ENCODE measurements around the gene PPFIBP1.
A peak's percentile ranks its signal among the peaks of the same experiment; 100 is the strongest.
"Not testable (repeated sequence)": the region's sequence is repeated elsewhere in the genome, so short reads cannot be mapped to it uniquely, and the experiment has no call there.

PPFIBP1 gene

DNA sequence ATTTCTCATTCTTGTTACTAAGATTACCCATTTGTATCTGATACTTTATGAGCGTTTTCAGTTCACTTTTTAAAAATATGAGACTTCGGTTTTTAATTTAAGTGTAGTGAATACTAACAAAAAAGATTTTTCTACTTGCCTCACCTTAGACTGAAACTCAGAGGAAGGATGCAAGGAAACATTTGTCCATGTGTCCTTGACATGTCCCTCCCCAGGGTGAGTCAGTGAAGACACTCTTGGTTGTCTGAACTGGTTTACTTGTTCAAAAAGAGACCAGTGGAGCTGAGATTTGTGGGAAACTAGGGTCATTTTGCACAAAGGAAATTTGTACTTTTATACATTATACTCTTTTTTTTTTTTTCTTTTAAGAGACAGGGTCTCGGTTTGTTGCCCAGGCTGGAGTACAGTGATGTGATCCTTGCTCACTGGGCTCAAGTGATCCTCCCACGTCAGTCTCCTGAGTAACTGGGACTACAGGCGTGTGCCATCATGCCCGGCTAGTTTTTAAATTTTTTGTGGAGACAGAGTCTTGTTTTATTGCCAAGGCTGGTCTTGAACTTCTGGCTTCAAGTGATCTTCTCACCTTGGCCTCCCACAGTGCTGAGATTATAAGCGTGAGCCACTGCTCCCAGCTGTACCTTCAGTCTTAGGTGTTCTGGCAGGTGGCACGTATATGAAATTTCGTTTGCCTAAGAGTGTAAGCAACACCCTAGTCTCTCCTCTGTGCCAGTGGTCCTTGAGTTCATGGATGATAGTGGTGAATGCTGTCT, 56.7 kb downstream of the PPFIBP1 start:
- no peaks in the 10 kb centered on the region for H3K4me1 Mint-ChIP-seq
- H3K36me3 Mint-ChIP-seq (ENCODE audit: low read depth) = peaks cover 27% of the 10 kb centered on the region
- H3K4me3 Mint-ChIP-seq = no peak overlapping the region
- TF ChIP-seq, protein P1, sequence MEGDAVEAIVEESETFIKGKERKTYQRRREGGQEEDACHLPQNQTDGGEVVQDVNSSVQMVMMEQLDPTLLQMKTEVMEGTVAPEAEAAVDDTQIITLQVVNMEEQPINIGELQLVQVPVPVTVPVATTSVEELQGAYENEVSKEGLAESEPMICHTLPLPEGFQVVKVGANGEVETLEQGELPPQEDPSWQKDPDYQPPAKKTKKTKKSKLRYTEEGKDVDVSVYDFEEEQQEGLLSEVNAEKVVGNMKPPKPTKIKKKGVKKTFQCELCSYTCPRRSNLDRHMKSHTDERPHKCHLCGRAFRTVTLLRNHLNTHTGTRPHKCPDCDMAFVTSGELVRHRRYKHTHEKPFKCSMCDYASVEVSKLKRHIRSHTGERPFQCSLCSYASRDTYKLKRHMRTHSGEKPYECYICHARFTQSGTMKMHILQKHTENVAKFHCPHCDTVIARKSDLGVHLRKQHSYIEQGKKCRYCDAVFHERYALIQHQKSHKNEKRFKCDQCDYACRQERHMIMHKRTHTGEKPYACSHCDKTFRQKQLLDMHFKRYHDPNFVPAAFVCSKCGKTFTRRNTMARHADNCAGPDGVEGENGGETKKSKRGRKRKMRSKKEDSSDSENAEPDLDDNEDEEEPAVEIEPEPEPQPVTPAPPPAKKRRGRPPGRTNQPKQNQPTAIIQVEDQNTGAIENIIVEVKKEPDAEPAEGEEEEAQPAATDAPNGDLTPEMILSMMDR (IDR thresholded peaks at IDR 0.05) = no peak
- peaks cover 2% of the 10 kb centered on the region for H3K27me3 Mint-ChIP-seq (ENCODE audit: low read depth, poor library complexity)
- no peaks in the 10 kb centered on the region for H3K9me3 Mint-ChIP-seq
- DNase-seq = no peak
- peak overlapping the region; percentile 70 for H3K27ac Mint-ChIP-seq

DNA sequence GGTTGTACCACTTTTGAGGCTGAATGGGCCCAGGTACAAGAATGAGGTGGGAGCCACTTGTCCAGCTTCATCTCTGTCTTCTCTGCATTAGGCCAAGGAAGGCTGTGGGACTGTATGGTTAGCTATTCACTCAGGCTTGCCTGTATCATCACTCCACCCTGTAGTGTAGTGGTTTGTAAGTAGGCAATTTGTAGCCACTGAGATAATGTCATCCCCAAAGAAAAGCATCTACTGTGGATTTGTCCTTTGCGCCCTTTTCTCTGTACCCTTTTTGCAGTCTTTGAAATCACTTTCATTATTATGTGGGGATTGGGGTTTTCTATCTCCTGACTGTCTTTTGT, 57.3 kb downstream of the PPFIBP1 start:
- H3K27ac Mint-ChIP-seq; H3K4me3 Mint-ChIP-seq; H3K4me1 Mint-ChIP-seq; DNase-seq; H3K27me3 Mint-ChIP-seq (ENCODE audit: low read depth, poor library complexity); H3K9me3 Mint-ChIP-seq: not testable (repeated sequence)
- H3K36me3 Mint-ChIP-seq (ENCODE audit: low read depth) = peaks cover 27% of the 10 kb centered on the region

DNA sequence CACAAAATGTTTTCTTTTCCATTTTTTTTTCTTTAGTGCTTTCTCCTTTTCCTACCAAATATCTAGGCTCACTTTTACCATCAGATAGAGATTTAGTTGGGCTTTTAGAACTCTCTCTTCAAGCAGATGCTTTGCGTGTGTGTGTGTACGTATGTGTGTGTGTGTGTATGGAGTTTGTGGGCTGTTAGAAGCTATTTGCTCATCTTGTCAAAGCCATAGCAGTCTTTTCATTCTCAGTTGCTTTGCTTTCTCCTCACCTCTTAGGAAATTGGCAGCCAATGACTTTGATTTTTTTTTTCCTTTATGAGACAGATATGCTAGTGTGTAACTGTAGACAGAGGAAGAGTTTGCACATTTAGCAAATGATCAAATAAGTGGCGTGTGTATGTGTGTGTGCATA, 57.8 kb downstream of the PPFIBP1 start:
- Mint-ChIP-seq H3K27ac (peak overlapping the region; percentile 8), H3K36me3 (ENCODE audit: low read depth) (peaks cover 27% of the 10 kb centered on the region)
- H3K4me1 Mint-ChIP-seq; H3K4me3 Mint-ChIP-seq; H3K9me3 Mint-ChIP-seq; H3K27me3 Mint-ChIP-seq (ENCODE audit: low read depth, poor library complexity); DNase-seq: not testable (repeated sequence)

GRCh38 chr12:27582445-27582844, 58.4 kb downstream of the PPFIBP1 start:
- not testable (repeated sequence) for H3K4me1 Mint-ChIP-seq; H3K27ac Mint-ChIP-seq; DNase-seq; H3K9me3 Mint-ChIP-seq; H3K4me3 Mint-ChIP-seq; H3K27me3 Mint-ChIP-seq (ENCODE audit: low read depth, poor library complexity)
- peaks cover 27% of the 10 kb centered on the region for H3K36me3 Mint-ChIP-seq (ENCODE audit: low read depth)

DNA sequence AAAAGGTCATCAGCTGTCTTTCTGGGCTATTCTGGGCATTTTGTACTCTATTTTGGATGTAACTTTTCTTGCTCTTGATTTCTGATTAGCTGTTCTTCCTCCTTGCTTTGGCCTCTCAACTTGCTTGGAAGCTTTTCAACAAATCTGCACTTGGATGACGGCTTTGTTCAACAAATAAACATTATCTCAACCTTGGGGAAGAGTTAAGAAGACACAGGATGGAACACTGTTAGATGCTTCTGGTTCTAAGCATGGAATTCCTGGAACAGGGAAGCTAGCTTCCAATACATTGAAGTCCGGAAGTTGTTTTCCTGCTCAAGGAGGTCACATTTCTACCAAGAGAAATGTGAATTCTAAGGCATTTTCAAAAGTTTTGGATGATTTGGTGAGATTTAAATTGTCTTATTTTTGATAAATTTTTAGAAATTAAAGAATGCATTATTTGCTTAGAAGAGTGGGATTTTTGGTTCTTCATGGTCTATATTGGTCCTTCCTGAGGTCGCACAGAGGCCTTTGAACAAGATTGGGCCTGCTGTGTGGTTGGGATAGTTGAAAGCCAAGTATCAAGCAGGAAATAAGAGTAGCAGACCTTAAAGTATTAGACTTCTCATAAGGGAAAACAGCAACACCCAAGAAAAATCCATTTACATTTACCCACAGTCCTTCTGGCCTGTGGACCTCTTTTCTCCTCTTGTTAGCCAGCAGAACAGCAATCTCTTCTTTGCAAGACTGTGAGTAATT, 59.2 kb downstream of the PPFIBP1 start:
- no peak for DNase-seq
- no peaks in the 10 kb centered on the region for H3K4me1 Mint-ChIP-seq
- TF ChIP-seq, protein P1 (IDR thresholded peaks at IDR 0.05) = no peak
- peaks cover 2% of the 10 kb centered on the region for H3K27me3 Mint-ChIP-seq (ENCODE audit: low read depth, poor library complexity)
- H3K9me3 Mint-ChIP-seq = no peaks in the 10 kb centered on the region
- peaks cover 27% of the 10 kb centered on the region for H3K36me3 Mint-ChIP-seq (ENCODE audit: low read depth)
- no peak overlapping the region for H3K27ac Mint-ChIP-seq
- H3K4me3 Mint-ChIP-seq = no peak overlapping the region

GRCh38 chr12:27583981-27584380, 60.0 kb downstream of the PPFIBP1 start:
- Mint-ChIP-seq H3K27me3 (ENCODE audit: low read depth, poor library complexity) (peaks cover 2% of the 10 kb centered on the region), H3K27ac (no peak overlapping the region), H3K36me3 (ENCODE audit: low read depth) (peaks cover 23% of the 10 kb centered on the region), H3K4me1 (no peaks in the 10 kb centered on the region), H3K9me3 (no peaks in the 10 kb centered on the region), H3K4me3 (no peak overlapping the region)
- no peak for DNase-seq
- TF ChIP-seq, protein P1 (IDR thresholded peaks at IDR 0.05) = no peak

DNA sequence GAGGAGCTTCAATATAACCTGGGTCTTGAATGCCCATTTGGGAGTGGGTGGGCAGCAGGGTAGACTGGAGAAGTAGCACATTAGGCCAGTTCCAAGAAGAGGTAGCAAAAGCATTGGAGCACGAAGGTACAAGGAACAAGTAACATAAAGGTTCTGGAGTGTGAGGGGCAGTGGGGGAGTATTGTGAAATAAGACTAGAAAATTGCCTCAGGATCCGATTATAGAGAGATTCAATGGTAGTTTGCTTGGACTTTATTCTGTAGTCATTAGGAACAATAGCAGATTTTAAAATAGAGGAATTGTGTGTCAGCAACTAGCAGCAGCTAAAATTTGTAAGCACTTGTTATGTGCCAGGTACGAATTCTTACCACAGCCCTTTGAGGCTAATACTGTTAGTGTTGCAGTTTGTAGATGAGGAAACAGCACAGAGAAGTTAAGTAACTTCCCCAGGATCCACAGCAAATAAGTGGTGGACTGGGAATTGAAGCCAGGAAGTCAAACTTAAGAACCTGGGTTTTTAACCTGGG, 61.8 kb downstream of the PPFIBP1 start:
- no peak for DNase-seq
- Mint-ChIP-seq H3K27ac (peak overlapping the region; percentile 11), H3K4me1 (no peaks in the 10 kb centered on the region), H3K9me3 (no peaks in the 10 kb centered on the region), H3K4me3 (no peak overlapping the region), H3K36me3 (ENCODE audit: low read depth) (peaks cover 19% of the 10 kb centered on the region), H3K27me3 (ENCODE audit: low read depth, poor library complexity) (no peaks in the 10 kb centered on the region)
- TF ChIP-seq, protein P1 (IDR thresholded peaks at IDR 0.05) = no peak

- not testable (repeated sequence) for H3K27me3 Mint-ChIP-seq (ENCODE audit: low read depth, poor library complexity); H3K27ac Mint-ChIP-seq; H3K9me3 Mint-ChIP-seq; H3K4me1 Mint-ChIP-seq; DNase-seq; H3K4me3 Mint-ChIP-seq
- peaks cover 28% of the 10 kb centered on the region for H3K36me3 Mint-ChIP-seq (ENCODE audit: low read depth)
Observed at GRCh38 chr12:27588075-27588730, 64.2 kb downstream of the PPFIBP1 start.
